Esophagus muscularis mucosa (tissue), 3 donors: ENCODE data around the gene CNBP.

Source experiments
- EP300 ChIP-seq: sonication (generic); formaldehyde crosslinking; IDR thresholded peaks from one replicate; pipeline ENCODE4 v1.6.1; 2017; ENCODE audit warnings: antibody characterized with exemption
- TF ChIP-seq, protein P1 (sequence below), 3 experiments: fragments of 200-600 bp in 2 of 3; fragments of 450-650 bp in 1 of 3; sonication (generic) in 2 of 3; IDR thresholded peaks; one replicate each; pipeline ENCODE4 v1.5.1; 2017 to 2019; ENCODE audit warnings: antibody characterized with exemption in 3 of 3, mild to moderate bottlenecking in 2 of 3, moderate library complexity in 1 of 3

DNA sequence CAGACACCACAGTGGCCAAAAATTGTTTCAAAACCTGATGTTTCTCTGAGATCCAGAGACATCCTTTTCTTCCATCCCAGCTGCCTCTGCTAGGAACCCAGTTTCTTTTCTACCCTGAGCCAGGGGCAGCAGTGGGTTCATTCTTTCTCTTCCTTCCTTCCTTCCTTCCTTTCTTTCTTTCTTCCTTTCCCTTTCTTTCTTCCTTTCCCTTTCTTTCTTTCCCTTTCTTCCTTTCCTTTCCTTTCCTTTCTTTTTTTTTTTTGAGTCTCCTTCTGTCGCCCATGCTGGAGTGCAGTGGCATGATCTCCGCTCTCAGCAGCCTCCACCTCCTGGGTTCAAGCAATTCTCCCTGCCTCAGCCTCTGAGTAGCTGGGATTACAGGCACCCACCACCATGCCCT lies 35.0 kb upstream of the CNBP start:
- TF ChIP-seq, protein P1, sequence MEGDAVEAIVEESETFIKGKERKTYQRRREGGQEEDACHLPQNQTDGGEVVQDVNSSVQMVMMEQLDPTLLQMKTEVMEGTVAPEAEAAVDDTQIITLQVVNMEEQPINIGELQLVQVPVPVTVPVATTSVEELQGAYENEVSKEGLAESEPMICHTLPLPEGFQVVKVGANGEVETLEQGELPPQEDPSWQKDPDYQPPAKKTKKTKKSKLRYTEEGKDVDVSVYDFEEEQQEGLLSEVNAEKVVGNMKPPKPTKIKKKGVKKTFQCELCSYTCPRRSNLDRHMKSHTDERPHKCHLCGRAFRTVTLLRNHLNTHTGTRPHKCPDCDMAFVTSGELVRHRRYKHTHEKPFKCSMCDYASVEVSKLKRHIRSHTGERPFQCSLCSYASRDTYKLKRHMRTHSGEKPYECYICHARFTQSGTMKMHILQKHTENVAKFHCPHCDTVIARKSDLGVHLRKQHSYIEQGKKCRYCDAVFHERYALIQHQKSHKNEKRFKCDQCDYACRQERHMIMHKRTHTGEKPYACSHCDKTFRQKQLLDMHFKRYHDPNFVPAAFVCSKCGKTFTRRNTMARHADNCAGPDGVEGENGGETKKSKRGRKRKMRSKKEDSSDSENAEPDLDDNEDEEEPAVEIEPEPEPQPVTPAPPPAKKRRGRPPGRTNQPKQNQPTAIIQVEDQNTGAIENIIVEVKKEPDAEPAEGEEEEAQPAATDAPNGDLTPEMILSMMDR (IDR thresholded peaks at IDR 0.05) = no peak
- no peak for TF ChIP-seq EP300
